ENCODE data around the gene CCPG1. TPM values are rescaled to one million over a fixed set of nuclear protein-coding genes. Genes with fewer than 3 reads are reported as not detected.

CCPG1 gene
- total and polyA plus RNA-seq, 2 of the 13 experiments (the other 11 are each of a cell fraction or from before 2014, with no cell fraction given), result 16.1 to 19.5 TPM

GRCh38 chr15:55408012-55408928 lies at the start of gene CCPG1, which contains the start of gene PIERCE2 (continued):
- TF ChIP-seq POGK (CRISPR knock-in tag; conservative IDR thresholded peaks at IDR 0.05) (peak; percentile 77), POLR2A (IDR thresholded peaks at IDR 0.05; ENCODE audit: insufficient read depth in 1 of 2, low read depth in 2 of 2, low read length in 2 of 2) (peak; percentile 66 to 72), TBP (CRISPR knock-in tag; IDR thresholded peaks at IDR 0.05) (no peak), MIER3 (CRISPR knock-in tag; IDR thresholded peaks at IDR 0.05; ENCODE audit: borderline replicate concordance) (no peak), CBFB (CRISPR knock-in tag; IDR thresholded peaks at IDR 0.05) (no peak), HNRNPLL (IDR thresholded peaks at IDR 0.05; ENCODE audit: low read depth, low read length, poor library complexity, severe bottlenecking) (peak; percentile 92), GTF3A (CRISPR knock-in tag; conservative IDR thresholded peaks at IDR 0.05) (0 out of 2 replicates have a peak, but pooled peaks have one; percentile 37), ZMYM2 (CRISPR knock-in tag; IDR thresholded peaks at IDR 0.05) (peak; percentile 44; the same call in 1 of the 2 replicates), SP4 (CRISPR knock-in tag; IDR thresholded peaks at IDR 0.05) (0 out of 2 replicates have a peak, but pooled peaks have one; percentile 25), HNRNPK (IDR thresholded peaks at IDR 0.05; ENCODE audit: low read depth, low read length, poor library complexity, severe bottlenecking) (no peak), ZNF567 (CRISPR knock-in tag; IDR thresholded peaks at IDR 0.05; ENCODE audit: borderline replicate concordance) (peak; percentile 90; the same call in 1 of the 2 replicates), NFATC3 (CRISPR knock-in tag; IDR thresholded peaks at IDR 0.05) (no peak), SRSF1 (optimal IDR thresholded peaks at IDR 0.05; ENCODE audit: low read depth, low read length) (peak; percentile 33), ZMYM4 (CRISPR knock-in tag; IDR thresholded peaks at IDR 0.05) (peak; percentile 84; the same call in 1 of the 2 replicates), SAFB2 (CRISPR knock-in tag; IDR thresholded peaks at IDR 0.05; ENCODE audit: borderline replicate concordance, low read depth) (0 out of 2 replicates have a peak, but pooled peaks have one; percentile 41), ZNF232 (CRISPR knock-in tag; IDR thresholded peaks at IDR 0.05; ENCODE audit: borderline replicate concordance) (no peak; the same call in 1 of the 2 replicates), IRF9 (CRISPR knock-in tag; IDR thresholded peaks at IDR 0.05; ENCODE audit: borderline replicate concordance) (peak; percentile 70; the same call in 1 of the 2 replicates), ZNF777 (CRISPR knock-in tag; IDR thresholded peaks at IDR 0.05) (peak; percentile 40; the same call in 1 of the 2 replicates), THAP11 (CRISPR knock-in tag; IDR thresholded peaks at IDR 0.05) (peak; percentile 95)
- TF ChIP-seq, protein P1, sequence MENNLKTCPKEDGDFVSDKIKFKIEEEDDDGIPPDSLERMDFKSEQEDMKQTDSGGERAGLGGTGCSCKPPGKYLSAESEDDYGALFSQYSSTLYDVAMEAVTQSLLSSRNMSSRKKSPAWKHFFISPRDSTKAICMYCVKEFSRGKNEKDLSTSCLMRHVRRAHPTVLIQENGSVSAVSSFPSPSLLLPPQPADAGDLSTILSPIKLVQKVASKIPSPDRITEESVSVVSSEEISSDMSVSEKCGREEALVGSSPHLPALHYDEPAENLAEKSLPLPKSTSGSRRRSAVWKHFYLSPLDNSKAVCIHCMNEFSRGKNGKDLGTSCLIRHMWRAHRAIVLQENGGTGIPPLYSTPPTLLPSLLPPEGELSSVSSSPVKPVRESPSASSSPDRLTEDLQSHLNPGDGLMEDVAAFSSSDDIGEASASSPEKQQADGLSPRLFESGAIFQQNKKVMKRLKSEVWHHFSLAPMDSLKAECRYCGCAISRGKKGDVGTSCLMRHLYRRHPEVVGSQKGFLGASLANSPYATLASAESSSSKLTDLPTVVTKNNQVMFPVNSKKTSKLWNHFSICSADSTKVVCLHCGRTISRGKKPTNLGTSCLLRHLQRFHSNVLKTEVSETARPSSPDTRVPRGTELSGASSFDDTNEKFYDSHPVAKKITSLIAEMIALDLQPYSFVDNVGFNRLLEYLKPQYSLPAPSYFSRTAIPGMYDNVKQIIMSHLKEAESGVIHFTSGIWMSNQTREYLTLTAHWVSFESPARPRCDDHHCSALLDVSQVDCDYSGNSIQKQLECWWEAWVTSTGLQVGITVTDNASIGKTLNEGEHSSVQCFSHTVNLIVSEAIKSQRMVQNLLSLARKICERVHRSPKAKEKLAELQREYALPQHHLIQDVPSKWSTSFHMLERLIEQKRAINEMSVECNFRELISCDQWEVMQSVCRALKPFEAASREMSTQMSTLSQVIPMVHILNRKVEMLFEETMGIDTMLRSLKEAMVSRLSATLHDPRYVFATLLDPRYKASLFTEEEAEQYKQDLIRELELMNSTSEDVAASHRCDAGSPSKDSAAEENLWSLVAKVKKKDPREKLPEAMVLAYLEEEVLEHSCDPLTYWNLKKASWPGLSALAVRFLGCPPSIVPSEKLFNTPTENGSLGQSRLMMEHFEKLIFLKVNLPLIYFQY (CRISPR knock-in tag; IDR thresholded peaks at IDR 0.05; ENCODE audit: borderline replicate concordance), result no peak; the same call in 1 of the 2 replicates

Measured in HepG2 (cell line).